ENCODE data around the gene RIC8B. TPM values are rescaled to one million over a fixed set of nuclear protein-coding genes. Genes with fewer than 3 reads are reported as not detected.

Gene RIC8B
- total and polyA plus RNA-seq, 2 of the 8 experiments (the other 6 are each of a cell fraction or from before 2014, with no cell fraction given), result 8.2 to 25.3 TPM

- no peaks in the 10 kb centered on the region for H3K27me3 ChIP-seq (replicated peaks in 1 of 4; ENCODE audit: control insufficient read depth in 3 of 4, extremely low read depth in 1 of 4, insufficient read depth in 3 of 4, low read length in 3 of 4)
- peaks cover 14 to 37% of the 10 kb centered on the region in 2 experiments for H3K79me2 ChIP-seq (ENCODE audit: control insufficient read depth in 1 of 2, insufficient read depth in 2 of 2, low read length in 2 of 2)
- POLR2A ChIA-PET (ENCODE audit: partially characterized antibody), result interaction anchor here (1.3 to 1.4 kb wide), 5 partner anchors 9 to 17 kb away, joined by 3 to 5 read pairs (median 3); no protein-coding TSS in a partner anchor
- peak overlapping the region; percentile 81 to 92 (median 85) for H3K4me3 ChIP-seq (ENCODE audit: extremely low read depth in 1 of 4, insufficient read depth in 2 of 4, low read depth in 3 of 4, low read length in 4 of 4)
- no peak for DNase-seq (ENCODE audit: low read depth in 1 of 2, low spot score in 2 of 2)
- no peak overlapping the region for H3K56ac ChIP-seq (replicated peaks; ENCODE audit: insufficient read length, low read depth, low read length)
- no peak overlapping the region for H2BK120ac ChIP-seq (replicated peaks; ENCODE audit: low read depth, low read length)
- peaks cover 5 to 17% (median 13%) of the 10 kb centered on the region in 4 experiments; a peak in 5 of 7 replicates for H3K4me1 ChIP-seq (replicated peaks in 1 of 4; ENCODE audit: control insufficient read depth in 3 of 4, insufficient read depth in 4 of 4, low read length in 3 of 4)
- H4K8ac ChIP-seq (ENCODE audit: extremely low read depth, insufficient read depth, low read length), result no peak overlapping the region
- H2BK12ac ChIP-seq (ENCODE audit: low read depth, low read length), result peak overlapping the region; percentile 64; the same call in 1 of the 2 replicates
- no peaks in the 10 kb centered on the region for H3K9me3 ChIP-seq (ENCODE audit: insufficient read depth in 2 of 2, low read depth in 1 of 2, low read length in 1 of 2)
- CTCF ChIA-PET (ENCODE audit: partially characterized antibody), result interaction anchor here (0.6 to 1.8 kb wide), 3 partner anchors 16 to 49 kb away, joined by 3 to 6 read pairs (median 3); no protein-coding TSS in a partner anchor
- H3K23me2 ChIP-seq (ENCODE audit: low read depth, low read length), result peaks cover 7% of the 10 kb centered on the region; the same call in 1 of the 2 replicates
- no peak for TF ChIP-seq POLR2AphosphoS5 (IDR thresholded peaks at IDR 0.05; ENCODE audit: low read depth, low read length)
- TF ChIP-seq TCF12 (IDR thresholded peaks at IDR 0.05; ENCODE audit: low read depth, low read length), result no peak
- TF ChIP-seq MAFK (IDR thresholded peaks at IDR 0.05; ENCODE audit: low read depth, low read length), result no peak
- TF ChIP-seq CREB1 (IDR thresholded peaks at IDR 0.05), result no peak
- TF ChIP-seq ZNF274 (IDR thresholded peaks at IDR 0.05; ENCODE audit: borderline replicate concordance, extremely low read depth, low read length), result no peak
- no peak for TF ChIP-seq EGR1 (IDR thresholded peaks at IDR 0.05; ENCODE audit: borderline replicate concordance, low read depth, low read length)
- TF ChIP-seq MAX (IDR thresholded peaks at IDR 0.05), result no peak
- TF ChIP-seq RAD21 (IDR thresholded peaks at IDR 0.05 in 1 of 2, conservative IDR thresholded peaks at IDR 0.05 in 1 of 2; ENCODE audit: low read depth in 2 of 2, low read length in 2 of 2), result no peak
- no peak for TF ChIP-seq RNF2 (IDR thresholded peaks at IDR 0.05; ENCODE audit: borderline replicate concordance, low read depth, low read length, missing control alignments, poor library complexity, severe bottlenecking)
- no peak for TF ChIP-seq ATF3 (IDR thresholded peaks at IDR 0.05; ENCODE audit: insufficient read depth, low read depth, low read length)
- no peak overlapping the region for H2BK20ac ChIP-seq (ENCODE audit: low read length)
- H3K9ac ChIP-seq (replicated peaks in 1 of 4; ENCODE audit: extremely low read depth in 1 of 4, low read depth in 3 of 4, low read length in 3 of 4), result peak overlapping the region in 1 of 4 experiments; percentile 83; a peak in 2 of 7 replicates
- H3K27ac ChIP-seq (ENCODE audit: low read depth, low read length), result peak overlapping the region; percentile 56; the same call in 1 of the 2 replicates
- peak overlapping the region; percentile 39 for H3K4ac ChIP-seq (replicated peaks; ENCODE audit: insufficient read length, low read depth, low read length)
- no peak overlapping the region; the same call in 1 of the 2 replicates for H2AK5ac ChIP-seq (ENCODE audit: low read depth, low read length)
- peak overlapping the region; percentile 82 for H4K5ac ChIP-seq (ENCODE audit: insufficient read length, low read depth, low read length)
- no peak for FAIRE-seq
- H3K4me2 ChIP-seq (ENCODE audit: insufficient read depth in 1 of 2, low read depth in 2 of 2, low read length in 2 of 2), result peak overlapping the region; percentile 68 to 94
- peak overlapping the region; percentile 84; the same call in 1 of the 2 replicates for H2AFZ ChIP-seq (ENCODE audit: low read length)
- WGBS, 2 experiments (ENCODE audit: extremely low coverage in 1 of 2, insufficient coverage in 1 of 2, insufficient read length in 1 of 2, insufficient replicate concordance in 2 of 2, low coverage in 1 of 2, low lambda C conversion rate in 2 of 2, missing lambda C conversion rate in 1 of 2), result 55% methylated on average over 25 of the region's 25 CpGs; no CpG with 5 or more reads in 1 of the 2 experiments
- H4K91ac ChIP-seq (replicated peaks; ENCODE audit: insufficient read length, low read length), result peak overlapping the region; percentile 88
- no peak overlapping the region for H3K14ac ChIP-seq (ENCODE audit: insufficient read length)
- peak overlapping the region; percentile 95; the same call in 1 of the 2 replicates for H3K18ac ChIP-seq (ENCODE audit: extremely low read depth, low read length)
- peak overlapping the region; percentile 89 for H2BK5ac ChIP-seq (ENCODE audit: low read depth, low read length)
- no peaks in the 10 kb centered on the region; a peak in 1 of 8 replicates for H3K36me3 ChIP-seq (ENCODE audit: control insufficient read depth in 2 of 4, insufficient read depth in 4 of 4, low read length in 3 of 4)
- peaks cover 0 to 7% of the 10 kb centered on the region in 2 experiments for H4K20me1 ChIP-seq (replicated peaks in 1 of 2; ENCODE audit: control insufficient read depth in 1 of 2, insufficient read depth in 2 of 2, low read length in 2 of 2)
- no peak overlapping the region for H3K23ac ChIP-seq (ENCODE audit: insufficient read length)
- H2BK15ac ChIP-seq (ENCODE audit: low read length), result no peak overlapping the region
- peaks cover 2% of the 10 kb centered on the region; the same call in 1 of the 2 replicates for H3K79me1 ChIP-seq (ENCODE audit: low read depth, low read length)
These were observed 1.0 kb upstream of the RIC8B start for GRCh38 chr12:106773286-106774004.
